Stimulated activated CD8-positive, alpha-beta memory T cell treated with anti-CD3 and anti-CD28 coated beads, Interleukin-12 subunit alpha, Interleukin-12 subunit beta, amount 100 ng/mL, for 24 hours (primary cell): ENCODE results near the gene CRACDL.

ENCODE experiments used
- DNase-seq: peaks from one replicate; pipeline ENCODE4 v3.0.0-alpha.2; 2020; ENCODE audit errors: extremely low read depth

The CRACDL gene, protein sequence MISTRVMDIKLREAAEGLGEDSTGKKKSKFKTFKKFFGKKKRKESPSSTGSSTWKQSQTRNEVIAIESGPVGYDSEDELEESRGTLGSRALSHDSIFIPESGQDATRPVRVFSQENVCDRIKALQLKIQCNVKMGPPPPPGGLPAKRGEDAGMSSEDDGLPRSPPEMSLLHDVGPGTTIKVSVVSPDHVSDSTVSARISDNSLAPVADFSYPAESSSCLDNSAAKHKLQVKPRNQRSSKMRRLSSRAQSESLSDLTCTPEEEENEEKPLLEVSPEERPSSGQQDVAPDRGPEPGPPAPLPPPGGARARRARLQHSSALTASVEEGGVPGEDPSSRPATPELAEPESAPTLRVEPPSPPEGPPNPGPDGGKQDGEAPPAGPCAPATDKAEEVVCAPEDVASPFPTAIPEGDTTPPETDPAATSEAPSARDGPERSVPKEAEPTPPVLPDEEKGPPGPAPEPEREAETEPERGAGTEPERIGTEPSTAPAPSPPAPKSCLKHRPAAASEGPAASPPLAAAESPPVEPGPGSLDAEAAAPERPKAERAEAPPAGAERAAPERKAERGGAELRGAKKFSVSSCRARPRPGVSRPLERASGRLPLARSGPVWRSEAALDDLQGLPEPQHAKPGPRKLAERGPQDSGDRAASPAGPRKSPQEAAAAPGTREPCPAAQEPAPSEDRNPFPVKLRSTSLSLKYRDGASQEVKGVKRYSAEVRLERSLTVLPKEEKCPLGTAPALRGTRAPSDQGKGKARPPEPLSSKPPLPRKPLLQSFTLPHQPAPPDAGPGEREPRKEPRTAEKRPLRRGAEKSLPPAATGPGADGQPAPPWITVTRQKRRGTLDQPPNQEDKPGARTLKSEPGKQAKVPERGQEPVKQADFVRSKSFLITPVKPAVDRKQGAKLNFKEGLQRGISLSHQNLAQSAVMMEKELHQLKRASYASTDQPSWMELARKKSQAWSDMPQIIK

DNA sequence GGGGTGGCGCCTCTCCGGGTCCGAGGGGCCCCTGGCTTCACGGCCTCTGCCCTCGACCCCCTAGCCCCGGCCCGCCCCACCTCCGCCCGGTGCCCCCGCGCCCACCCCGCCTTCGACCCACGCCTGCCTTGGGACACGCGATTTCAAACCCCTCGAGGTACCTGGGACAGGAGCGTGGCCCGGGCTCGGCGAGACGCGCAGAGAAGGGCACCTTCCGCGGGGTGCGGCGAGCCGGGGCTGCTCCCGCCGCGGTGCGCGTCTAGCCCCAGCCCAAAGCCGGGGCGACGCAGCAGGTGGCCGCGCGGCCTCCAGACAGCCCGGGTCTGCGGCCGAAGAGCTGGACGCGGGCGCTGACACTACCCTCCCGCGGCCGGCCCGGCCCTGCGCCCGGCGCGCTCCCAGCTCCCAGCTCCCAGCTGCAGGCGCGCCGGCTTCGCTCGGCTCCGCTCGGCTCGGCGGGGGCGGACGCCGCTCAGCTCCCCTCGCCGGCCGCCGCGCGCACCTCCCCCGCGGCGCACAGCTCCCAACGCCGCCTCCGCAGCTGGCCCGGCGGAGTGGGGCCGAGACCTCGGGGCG lies at the start of gene CRACDL:
CRACDL (minus strand) TSS at position 449 of the 576 bp plus-strand sequence. CDS start 89,425 bp downstream, outside the sequence.
- no peak for DNase-seq

DNA sequence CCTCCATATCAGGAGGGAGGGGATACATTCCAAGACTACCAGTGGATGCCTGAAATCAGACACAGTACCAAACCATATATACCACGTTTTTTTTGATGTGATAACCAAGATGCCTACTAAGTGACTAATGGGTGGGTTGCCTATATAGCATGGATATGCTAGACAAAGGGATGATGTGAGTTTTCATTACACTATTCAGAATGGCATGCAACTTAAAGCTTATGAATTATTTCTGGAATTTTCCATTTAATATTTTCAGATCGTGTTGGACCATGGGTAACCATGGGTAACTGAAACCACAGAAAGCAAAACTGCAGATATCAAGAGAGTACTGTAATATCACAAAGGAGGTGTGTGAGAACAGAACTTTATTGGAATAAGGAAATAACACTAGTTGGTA lies 39.6 kb upstream of the CRACDL start:
- no peak for DNase-seq

DNA sequence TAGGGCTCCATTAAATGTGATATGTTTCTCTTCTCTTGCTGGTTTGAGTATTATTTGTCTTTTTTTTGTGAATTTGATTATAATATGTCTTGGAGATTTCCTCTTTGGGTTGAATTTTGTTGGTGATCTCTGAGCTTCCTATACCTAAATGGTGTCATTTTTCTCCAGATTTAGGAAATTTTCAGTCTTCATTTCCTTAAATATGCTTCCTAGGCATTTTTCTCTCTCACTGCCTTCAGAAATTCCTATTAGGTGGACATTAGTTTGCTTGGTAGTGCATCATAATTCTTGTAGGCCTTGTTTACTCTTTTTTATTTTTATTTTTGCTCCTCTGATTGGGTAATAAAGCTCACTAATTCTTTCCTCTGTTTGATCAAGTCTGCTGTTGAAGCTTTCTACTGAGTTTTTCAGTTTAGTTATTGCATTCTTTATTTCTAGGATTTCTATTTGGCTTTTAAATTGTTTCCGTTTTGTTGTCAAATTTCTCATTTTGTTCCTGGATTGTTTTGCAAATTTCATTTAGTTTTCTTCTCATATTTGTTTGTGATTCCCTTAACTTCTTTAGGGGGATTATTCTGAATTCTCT lies 36.6 kb upstream of the CRACDL start:
- no peak for DNase-seq

DNA sequence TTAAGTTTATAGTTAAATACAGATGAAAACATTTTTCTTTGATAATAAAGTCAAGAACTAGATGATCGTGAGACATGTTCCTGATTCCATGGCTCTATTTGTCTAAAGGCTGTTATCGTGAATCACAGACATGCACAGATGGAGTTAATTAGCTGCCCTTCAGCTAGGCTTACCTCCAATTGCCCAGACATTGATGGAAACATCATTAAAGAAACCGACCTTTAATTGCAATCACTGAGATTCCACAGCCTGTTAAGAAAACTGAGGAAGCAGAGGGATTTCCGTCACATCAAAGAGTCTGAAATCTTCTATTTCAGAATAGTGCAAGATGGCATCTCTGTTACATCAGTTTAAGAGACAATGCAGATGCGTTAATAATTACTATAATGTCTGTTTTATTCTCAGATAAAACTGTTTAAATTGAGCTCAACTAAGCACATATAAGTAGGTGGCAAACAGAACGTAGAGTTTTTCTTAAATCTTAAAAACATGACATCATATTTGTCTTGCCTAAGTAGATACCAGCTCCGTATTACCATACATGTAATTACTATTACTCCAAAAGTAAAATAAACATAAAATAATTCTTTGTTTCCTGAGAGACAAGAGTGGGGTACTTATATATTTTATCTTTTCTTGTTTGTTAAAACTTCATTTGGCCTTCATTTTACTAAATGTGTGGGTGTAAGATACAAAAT lies 23.9 kb upstream of the CRACDL start:
- DNase-seq, result no peak

DNA sequence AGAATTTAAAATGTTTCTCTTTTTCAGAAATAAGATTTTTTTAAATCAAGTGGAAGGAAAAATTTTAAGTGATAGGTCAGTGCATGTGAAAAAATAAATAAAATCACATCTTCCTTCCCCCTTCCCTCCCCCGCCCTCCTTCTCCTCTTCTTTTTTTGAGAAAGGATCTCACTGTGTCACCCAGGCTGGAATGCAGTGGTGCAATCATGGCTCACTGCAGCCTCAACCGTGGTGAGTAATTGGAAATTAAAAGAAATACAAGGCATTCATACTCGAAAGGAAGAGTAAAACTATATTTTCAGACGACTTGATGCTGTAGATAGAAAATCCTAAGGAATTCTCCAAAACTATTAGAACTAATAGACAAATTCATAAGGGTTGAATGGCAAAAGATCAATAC lies 16.9 kb upstream of the CRACDL start:
- DNase-seq, result no peak

DNA sequence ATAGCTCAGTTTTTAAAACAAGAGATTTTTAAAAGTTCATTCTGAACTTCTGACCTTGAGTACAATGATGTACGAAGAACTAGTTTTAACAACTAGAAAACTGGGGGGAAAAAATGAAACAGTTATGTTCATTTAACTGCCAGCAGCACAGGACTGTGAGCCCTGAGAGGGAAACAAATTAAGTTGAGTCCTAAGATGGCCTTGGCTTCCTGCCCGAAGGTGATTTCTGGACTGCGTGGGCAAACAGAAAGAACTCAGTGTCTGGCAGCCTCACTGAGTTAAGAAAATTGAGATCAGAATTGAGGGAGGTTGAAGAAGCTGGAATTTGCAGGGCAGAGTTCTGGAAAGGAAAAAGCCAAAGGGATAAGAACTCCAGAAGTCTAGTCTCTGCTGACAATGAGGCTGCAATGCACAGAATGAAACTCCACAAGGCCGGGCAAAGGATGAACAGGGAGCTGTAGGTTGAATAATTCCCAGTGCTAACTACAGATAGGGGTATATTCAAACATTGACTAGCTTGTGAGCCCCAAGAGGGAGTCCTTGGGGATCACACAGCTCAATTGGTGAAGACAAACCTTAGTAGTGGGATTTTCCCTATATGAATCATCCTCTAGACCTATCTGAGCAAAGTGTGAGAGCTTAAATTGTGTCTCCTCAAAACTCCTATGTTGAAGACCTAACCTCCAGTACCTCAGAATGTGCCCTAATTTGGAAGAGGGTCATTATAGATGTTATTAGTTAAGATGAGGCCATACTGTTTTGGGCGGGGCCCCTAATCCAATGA lies 13.1 kb upstream of the CRACDL start:
- no peak for DNase-seq

DNA sequence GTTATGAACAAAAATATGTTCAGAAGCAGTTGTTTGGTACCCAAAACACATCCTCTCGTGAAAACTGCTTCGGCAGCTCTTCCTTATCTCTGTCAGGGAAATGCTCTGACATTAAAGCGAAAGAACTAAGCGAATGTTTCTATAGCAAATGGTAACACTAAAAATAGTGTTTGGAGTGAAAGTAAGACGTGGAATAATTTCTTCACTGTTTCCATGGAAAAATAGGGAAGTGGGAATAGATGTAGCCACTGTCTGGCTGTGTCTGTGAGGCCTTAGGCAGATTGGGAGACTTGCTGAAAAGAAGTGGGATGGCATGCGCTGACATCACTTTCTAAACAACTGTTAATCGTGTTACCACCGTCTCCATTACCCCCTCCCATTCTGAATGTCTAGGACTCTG lies 11.5 kb upstream of the CRACDL start:
- no peak for DNase-seq

DNA sequence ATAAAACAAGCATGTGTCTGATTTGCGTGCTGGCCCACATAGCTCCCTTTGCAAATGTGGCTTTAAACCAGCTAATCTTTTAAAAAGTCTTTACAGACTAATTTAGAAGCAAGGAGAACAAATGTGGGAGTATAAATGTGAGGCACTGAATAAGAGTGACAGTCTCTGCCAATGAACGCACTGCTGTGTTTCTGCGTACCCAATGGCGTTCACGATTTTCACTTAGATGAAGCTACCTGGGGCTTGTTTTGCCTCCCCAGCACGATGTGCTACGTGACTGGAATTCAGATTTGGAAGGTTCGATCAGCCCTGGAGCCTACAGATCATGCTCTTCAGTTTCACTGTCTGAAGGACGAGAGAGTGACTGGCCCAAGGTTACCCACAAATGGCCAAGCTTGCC lies 10.8 kb upstream of the CRACDL start:
- DNase-seq, result no peak

DNA sequence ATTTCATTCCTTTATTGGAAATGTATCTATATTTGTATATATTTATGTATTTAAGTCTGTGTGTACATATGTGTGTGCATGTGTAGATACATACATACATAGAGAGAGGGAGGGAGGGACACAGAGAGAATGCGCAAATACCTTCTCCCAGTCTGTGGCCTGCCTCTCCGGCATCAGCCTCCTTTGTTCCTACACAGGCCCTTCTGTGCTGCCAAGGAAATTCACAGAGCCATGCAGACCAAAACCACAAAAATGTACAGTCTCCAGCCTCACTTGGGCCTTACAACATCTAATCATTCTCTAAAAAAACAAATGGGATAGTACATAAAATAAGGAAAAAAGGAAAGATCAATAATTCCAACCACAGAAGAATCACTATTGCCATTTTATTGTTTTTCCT lies 8.8 kb upstream of the CRACDL start:
- DNase-seq, result no peak

DNA sequence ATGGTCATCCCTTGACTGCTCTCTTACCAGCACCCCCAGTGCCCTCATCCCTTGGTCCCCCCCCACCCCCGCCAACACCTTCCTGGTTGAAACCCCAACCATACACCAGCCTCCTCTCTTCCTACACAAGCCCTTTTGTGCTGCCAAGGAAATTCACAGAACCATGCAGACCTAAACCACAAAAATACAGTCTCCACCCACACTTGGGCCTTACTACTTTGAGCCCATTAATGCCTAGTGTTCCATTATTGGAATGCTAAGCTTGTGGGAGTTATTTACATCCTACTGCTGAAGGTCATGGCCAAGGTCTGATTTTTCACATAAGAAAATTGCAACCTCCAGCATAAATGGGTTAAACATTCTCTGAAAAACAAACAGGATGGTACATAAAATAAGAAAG lies 4.1 kb upstream of the CRACDL start:
- DNase-seq, result no peak

DNA sequence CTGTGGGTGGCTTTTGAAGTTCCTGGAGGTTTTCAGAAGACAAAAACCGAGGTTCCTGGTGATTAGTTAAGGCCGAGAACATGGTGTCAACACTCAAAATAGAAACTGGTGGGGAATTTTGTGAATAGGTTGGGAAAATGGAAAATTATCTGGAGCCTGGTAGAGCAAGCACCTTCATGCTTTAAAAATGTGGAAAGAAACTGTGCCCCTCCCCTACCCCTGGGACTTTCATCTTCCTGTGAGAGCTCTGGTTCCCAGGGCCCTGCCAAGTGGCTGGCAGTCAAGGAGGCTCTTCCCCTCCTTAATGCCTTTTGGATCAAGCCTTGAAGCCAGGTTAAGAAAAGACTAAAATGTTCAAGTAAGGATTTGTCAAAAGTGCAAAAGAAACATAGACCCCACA lies 1.9 kb upstream of the CRACDL start:
- no peak for DNase-seq

DNA sequence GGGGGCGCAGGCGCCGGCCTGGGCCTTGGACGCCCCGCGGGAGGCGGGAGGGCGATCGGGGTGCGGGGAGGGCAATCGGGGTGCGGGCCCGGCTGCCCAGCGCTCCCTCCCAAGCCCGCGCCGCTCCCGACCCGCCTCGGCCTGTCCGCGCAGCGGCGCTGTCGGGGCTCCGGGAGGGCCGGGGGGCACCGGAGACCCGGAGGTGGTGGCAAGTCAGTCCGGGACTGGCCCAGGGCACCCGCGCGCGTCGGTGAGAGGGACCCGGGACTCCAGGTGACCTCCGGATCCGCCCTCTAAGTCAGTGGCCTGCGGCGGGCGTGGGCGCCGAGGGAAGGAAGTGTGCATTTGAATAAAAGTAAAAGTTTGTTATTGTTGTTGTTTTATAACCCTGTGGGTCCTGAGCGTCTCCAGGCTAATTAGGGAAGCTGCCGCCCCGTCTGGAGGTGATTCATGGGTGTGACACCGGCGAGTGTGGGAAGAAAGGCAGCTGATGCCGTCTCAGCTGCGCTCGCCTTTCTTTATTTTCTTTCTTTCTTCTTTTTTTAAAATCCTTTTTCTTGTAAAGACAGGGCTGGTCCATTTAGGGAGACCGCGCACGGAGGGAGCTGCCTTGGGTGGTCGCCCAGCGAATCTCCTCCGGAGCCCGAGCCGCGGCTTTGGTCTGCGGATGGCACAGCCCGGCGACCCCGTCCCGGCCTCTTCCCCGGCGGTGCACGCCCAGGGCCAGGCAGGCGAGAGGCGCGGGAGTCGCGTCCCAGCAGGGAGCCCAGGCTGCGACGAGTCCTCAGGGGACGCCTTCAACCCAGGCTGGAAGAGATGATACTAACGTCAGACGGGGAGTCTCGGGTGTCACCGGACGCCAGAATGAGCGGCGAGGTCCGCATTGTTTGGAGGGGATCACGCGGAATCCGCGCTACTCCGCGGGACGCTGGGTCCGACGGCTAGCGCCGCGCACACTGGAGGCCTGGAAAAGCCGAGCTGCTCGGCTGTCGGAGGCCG lies 627 bp upstream of the CRACDL start:
- DNase-seq, result no peak

DNA sequence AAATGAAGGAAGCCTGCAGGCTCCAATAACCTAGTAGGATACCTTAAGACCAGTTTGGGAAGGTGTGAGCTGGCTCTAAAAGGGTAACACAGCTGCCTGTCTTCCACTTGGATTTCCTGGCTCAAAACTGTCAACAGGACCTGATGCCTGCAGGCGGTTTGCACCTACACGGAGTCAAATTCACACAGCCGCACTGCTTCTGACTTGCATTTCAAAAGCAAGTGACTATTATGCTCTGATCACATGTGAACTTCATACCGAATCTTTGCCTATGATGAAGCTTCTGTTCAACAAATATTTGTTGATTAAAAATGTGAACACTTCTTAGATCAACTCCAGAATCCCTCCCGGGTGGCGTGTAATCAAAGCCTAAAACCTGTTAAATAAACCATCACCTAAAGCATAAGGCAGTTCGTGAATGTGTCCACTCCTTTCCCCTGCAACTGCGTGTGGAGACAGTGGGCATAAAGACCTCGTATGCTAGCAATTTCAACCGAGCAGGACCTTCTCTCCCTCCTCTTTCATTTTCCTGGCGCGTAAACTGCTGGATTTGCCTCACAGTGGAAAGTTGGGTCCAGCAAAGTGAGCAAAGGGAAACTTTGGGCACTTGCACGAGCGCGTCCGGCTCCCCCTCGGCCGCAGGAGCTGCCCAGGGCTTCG lies 784 bp downstream of the CRACDL start:
- DNase-seq, result no peak

DNA sequence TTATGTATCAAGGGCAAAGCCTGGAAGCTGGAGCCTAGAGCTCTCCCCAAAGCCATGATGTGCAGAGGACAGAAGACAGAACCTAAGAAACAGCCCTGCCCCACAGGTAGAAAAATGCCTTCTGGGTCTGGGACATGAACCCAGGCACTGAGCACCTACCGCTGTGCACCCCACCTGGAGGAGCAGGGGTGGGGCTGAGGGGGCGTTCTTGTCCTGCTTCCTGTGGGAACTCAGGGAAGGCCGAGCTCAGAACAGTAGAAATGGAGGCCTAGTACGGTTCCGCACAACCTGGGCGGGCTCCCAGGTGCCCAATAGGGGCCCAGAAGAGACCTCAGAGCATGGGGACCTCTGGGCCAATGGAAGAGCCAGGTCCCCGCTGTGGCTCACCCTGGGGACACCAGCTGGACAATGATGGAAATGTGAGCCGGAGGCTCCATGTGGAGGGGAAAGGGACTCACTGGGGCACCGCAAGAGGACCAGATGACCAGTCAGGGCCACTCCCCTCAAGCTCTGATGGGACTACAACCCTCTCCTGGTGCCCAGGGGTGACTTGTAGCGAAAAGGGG lies 3.2 kb downstream of the CRACDL start:
- no peak for DNase-seq

DNA sequence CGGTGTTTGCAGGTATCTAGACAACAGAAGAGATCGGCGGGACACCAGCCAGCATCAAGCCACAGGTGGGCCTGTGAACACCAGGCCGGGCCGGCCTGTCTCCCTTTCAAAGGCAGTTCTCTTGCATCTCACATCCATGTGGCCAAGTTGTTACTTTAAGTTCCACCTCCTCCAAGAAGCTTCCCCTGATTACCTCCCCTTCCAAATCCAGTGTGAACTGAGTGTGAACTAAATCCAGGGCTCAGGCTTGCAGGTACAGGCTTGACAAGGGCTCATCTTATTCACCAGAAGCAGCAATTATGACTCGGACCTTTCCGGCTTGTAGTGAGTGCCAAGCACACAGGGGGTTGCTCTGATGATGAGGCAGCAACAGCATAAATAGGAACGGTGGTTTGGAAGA lies 3.9 kb downstream of the CRACDL start:
- no peak for DNase-seq

DNA sequence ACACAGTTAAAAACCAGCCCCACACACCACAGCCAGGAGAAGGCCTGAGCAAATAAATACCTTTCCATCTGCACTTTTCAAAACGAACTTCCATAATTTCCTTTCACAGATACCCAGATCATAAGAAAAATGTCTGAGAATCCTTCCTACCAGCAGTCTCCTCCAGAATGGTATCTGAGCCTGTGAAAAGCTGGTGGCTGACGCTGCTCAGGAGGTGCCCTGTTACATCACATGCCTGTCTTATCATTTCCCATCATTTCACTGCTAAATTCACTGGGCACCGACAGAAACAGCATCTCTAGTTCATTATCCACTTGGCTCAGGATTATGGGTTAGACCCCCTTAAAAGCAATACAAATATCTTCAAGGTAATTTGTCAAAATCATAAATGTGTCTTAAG lies 4.4 kb downstream of the CRACDL start:
- no peak for DNase-seq

DNA sequence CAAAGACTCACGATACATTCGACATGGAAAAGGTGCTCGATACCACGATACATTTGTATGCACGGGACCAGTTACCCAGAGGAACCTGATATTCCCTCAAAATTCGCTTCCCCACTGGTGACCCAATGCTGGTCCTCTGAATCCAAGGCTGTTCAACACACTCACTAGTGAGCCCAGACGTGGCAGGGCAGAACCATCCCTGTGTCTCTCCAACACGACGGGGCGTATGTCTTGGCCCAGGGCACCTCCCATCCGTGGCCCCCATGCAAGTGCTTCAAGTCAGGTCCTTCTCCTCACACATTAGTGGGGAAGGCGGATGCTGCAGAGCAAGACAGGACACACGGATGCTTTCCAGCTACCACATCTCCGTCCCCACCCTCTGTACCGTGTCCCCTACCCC lies 6.1 kb downstream of the CRACDL start:
- no peak for DNase-seq

DNA sequence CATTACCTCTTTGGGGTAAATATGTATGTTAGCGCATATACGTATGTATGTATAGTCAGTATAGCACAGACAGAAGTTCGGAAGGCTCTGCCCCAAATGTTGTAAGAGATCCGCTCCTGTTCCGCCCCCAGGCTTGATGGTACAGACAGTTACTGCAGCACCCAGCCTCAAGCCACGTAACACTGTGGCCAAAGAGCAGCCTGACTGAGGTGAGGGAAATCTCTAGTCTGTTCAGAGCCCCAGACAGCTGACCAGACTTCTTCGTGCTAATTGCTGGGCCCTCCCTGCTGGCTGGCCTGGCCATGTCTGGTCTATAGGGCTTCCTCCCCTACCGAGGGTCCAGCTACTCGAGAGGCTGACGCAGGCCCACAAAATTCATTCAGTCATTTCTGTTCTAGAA lies 7.8 kb downstream of the CRACDL start:
- no peak for DNase-seq

DNA sequence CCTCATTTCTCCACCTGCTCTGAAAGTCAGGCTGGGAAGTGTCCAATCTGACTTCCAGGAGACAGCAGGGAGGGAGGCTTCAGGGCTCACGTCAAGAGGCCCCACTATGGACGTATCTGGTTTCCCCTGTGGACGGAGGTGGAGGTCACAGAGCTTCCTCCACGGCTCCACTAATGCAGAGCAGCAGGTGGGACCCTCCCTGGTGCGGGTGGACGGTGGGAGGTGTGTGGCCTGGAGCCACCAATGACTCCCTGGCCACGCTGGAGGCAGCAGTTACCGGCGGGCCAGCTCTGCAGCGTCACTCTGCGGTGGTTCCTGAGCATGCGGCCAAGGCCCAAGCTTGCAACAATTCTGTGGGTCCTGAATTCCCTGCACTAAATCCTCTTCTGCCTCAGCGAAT lies 9.0 kb downstream of the CRACDL start:
- no peak for DNase-seq
